NCI-H748 (cell line): ENCODE results near the gene SPACA9.

Experiments used
- DNase-seq: peaks from one replicate; lab custom pipeline; 2025; ENCODE audit not compliant: unreplicated experiment; lab: John Stamatoyannopoulos, UW

The SPACA9 gene

GRCh38 chr9:132862533-132862932, 16.2 kb upstream of the SPACA9 start:
- DNase-seq = no peak

DNA sequence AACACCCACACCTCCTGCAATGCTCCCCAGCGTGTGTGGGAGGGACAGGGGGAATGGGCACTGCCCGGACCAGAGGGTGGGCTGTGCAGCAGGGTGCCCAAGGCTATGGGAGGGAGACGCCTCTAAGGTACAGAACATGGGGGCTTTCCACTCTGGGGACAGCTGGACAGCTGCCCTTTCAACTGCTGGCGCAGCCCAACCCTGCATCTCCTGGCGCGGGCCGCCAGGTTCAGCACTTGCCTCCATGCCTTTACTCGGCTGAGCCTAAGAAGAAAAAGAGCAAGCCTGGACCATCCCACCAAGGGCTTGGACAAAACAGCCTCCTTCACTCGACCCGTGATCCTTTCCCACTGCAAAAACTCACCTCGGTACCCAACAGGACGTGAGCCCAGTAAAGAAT, 15.6 kb upstream of the SPACA9 start:
- DNase-seq = no peak

- no peak for DNase-seq
Observed at GRCh38 chr9:132864277-132864676, 14.4 kb upstream of the SPACA9 start.

GRCh38 chr9:132864691-132865090, 14.0 kb upstream of the SPACA9 start:
- DNase-seq = no peak

GRCh38 chr9:132866898-132867297, 11.8 kb upstream of the SPACA9 start:
- no peak for DNase-seq

DNA sequence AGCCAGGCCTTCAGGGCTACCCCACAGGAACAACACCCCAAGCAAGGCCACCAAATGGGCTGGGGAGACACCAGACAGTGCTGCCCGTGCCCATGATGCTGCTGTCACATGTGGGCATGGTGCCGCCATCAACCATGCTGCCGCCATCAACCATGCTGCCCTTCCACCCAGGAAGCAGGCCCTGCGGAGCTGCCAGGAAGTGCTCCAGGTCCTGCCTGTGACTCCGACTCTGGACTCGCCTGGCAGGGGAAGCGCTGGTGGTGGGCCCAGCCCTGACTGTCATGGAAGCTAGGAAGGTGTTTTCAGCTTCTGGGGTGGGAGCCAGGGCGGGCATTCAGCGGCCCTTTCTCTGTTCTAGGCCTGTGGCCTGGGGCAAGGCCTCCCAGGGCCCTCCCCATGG, 9.4 kb upstream of the SPACA9 start:
- DNase-seq = no peak

- no peak for DNase-seq
Observed at GRCh38 chr9:132873403-132873802, 5.3 kb upstream of the SPACA9 start.

DNA sequence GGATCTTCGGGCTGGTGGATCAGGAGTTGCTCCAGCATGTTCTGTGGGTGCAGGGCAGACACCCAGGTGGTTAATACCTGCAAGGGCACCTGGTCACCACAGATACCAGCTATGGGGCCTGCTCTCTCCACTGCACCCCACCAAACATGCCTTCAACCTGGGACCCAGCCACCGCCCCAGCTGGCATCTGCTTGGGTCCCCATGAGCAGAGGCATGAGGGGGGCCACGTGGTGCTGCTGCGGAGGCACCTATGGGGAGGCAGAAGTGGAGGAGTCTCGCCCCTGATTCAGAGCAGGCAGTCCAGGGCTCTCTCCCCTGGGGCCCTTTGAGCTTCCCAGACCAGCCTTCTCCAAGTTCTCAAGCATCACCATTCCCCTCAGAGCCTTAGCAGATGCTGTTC, 3.5 kb upstream of the SPACA9 start:
- no peak for DNase-seq

GRCh38 chr9:132876849-132877248, 1.8 kb upstream of the SPACA9 start:
- DNase-seq = no peak

GRCh38 chr9:132877458-132877823, 1.3 kb upstream of the SPACA9 start:
- DNase-seq = no peak

GRCh38 chr9:132877824-132878694, 639 bp upstream of the SPACA9 start, which contains the start of gene AK8:
AK8 (minus strand) TSS chr9:132878284; CDS start chr9:132878255, 29 bp downstream.
- DNase-seq = peak; percentile 85

- DNase-seq = no peak
Observed at GRCh38 chr9:132879457-132880323, 992 bp downstream of the SPACA9 start.

DNA sequence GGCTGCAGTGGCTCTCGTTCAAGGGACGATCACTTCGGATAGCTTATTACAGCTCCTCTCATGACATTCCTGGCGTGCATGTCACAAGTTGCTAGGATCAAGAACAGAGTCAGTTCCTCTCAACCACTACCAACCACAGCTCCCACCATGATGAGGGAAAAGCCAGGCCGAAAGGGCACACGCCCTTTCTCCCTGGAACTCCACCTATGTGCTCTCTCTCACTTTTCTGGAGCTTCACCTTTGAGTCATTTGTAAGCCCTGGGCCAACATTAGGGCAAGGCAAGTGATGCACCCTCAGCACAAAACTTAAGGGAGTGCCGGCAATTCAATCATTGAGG, 1.6 kb downstream of the SPACA9 start:
- no peak for DNase-seq

DNA sequence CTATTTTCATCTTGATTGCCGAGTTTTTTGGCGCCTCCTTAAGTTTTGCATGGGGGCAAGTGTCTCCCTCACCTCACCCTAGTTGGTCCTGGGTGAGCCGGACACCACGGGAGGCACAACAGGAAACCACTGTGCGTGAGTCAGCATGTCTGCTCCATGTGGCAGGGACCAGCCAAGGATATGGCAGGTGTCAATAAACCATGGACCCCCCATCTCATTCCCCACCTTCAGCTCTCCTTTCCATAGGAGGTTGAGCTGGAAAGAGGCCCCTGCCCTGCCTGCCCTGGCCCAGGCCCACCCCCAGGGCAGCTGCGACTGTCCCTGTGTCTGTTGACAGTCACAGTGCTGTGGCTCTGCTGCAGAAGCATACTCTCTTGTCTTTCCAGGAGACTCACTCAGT, 3.1 kb downstream of the SPACA9 start:
- DNase-seq = no peak

GRCh38 chr9:132882616-132883015, 3.9 kb downstream of the SPACA9 start:
- DNase-seq = no peak

DNA sequence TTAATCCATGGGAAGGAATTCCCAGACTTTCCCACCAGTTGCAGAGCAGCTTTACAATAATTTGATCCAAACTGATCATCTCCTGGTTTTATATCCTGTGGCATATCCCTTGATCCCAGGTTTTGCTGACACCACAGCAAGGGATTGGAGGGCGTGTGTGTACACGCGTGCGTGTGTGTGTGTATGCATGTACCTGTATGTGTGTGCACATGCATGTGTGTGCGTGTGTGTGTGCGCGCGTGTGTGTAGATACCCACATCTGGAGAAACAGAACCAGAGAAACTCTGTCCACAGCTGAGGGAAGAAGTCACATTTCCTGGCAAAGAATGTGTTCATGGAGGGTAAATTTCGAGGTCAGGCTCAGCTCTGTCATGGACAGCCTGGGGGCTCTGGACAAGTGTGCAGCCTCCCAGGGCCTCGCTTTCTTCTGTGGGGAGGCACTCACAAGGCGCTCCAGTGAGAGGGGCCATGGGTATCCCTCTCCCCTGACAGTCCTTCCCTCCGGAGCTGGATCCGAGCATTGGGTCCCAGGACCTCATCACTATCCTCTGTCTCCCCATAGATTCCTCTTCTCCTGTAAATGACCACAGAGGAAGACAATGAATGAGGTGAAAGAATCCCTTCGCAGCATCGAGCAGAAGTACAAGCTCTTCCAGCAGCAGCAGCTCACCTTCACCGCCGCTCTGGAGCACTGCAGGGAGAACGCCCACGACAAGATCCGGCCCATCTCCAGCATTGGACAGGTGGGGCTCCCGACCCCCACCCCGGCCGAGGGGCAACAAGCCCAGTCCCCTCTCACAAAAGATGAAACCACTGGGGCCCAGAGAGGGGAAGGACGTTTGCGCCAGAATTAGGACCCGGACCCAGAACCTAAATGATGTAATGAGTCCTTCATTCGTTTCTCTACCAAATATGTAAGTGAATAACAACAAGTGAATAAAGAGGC, 4.9 kb downstream of the SPACA9 start:
- no peak for DNase-seq

GRCh38 chr9:132885720-132886333, 7.1 kb downstream of the SPACA9 start:
- DNase-seq = no peak

- DNase-seq = no peak
Observed at GRCh38 chr9:132886334-132886725, 7.6 kb downstream of the SPACA9 start.

GRCh38 chr9:132887181-132888120, 8.8 kb downstream of the SPACA9 start:
- no peak for DNase-seq

GRCh38 chr9:132888151-132888550, 9.5 kb downstream of the SPACA9 start:
- no peak for DNase-seq
